ENCODE results near the gene TSR3. TPM values are rescaled to one million over a fixed set of nuclear protein-coding genes. Genes with fewer than 3 reads are reported as not detected.

The TSR3 gene
- total and polyA plus RNA-seq, 2 experiments from 2014 or later: 105 to 110 TPM

GRCh38 chr16:1320658-1321240, 30.9 kb downstream of the TSR3 start:
- no peaks in the 10 kb centered on the region for H3K9me3 ChIP-seq (ENCODE audit: low read depth)
- 81 to 82% methylated on average over 18 to 21 of the region's 22 CpGs for WGBS, 2 experiments (ENCODE audit: low coverage in 1 of 2, low lambda C conversion rate in 2 of 2, missing lambda C conversion rate in 2 of 2)
- H3K79me2 ChIP-seq (ENCODE audit: insufficient read depth): peaks cover 46% of the 10 kb centered on the region
- in situ Hi-C loops (cut with MboI): no loop called here
- H3K27me3 ChIP-seq (replicated peaks; ENCODE audit: insufficient read depth): no peaks in the 10 kb centered on the region
- no peak for DNase-seq
- no peak overlapping the region for H3K27ac ChIP-seq
- no peaks in the 10 kb centered on the region for H3F3A ChIP-seq (ENCODE audit: insufficient read depth)
- H3K9me2 ChIP-seq (ENCODE audit: insufficient read depth): no peaks in the 10 kb centered on the region
- no peak overlapping the region for H3K9ac ChIP-seq
- H3K4me2 ChIP-seq (ENCODE audit: unreplicated experiment): no peak overlapping the region
- TF ChIP-seq EZH2 (IDR thresholded peaks at IDR 0.05; ENCODE audit: insufficient read depth, poor library complexity, severe bottlenecking) (no peak), EZH2phosphoT487 (IDR thresholded peaks at IDR 0.05; ENCODE audit: insufficient read depth, low read depth) (no peak)
- no peaks in the 10 kb centered on the region for H4K20me1 ChIP-seq (ENCODE audit: insufficient read depth)
- H2AFZ ChIP-seq: no peak overlapping the region
- H3K4me3 ChIP-seq: no peak overlapping the region
- H3K4me1 ChIP-seq (ENCODE audit: insufficient read depth): no peaks in the 10 kb centered on the region
- peaks cover 23% of the 10 kb centered on the region for H3K36me3 ChIP-seq (ENCODE audit: low read depth)

- Histone ChIP-seq H3K4me1 (ENCODE audit: insufficient read depth) (no peaks in the 10 kb centered on the region), H3K27ac (no peak overlapping the region), H3K4me3 (no peak overlapping the region), H2AFZ (no peak overlapping the region), H3K79me2 (ENCODE audit: insufficient read depth) (peaks cover 53% of the 10 kb centered on the region), H3F3A (ENCODE audit: insufficient read depth) (no peaks in the 10 kb centered on the region), H4K20me1 (ENCODE audit: insufficient read depth) (no peaks in the 10 kb centered on the region), H3K36me3 (ENCODE audit: low read depth) (peaks cover 23% of the 10 kb centered on the region), H3K27me3 (replicated peaks; ENCODE audit: insufficient read depth) (no peaks in the 10 kb centered on the region), H3K9me2 (ENCODE audit: insufficient read depth) (no peaks in the 10 kb centered on the region), H3K4me2 (ENCODE audit: unreplicated experiment) (no peak overlapping the region), H3K9me3 (ENCODE audit: low read depth) (no peaks in the 10 kb centered on the region), H3K9ac (no peak overlapping the region)
- DNase-seq: no peak
- in situ Hi-C loops (cut with MboI): no loop called here
- TF ChIP-seq EZH2phosphoT487 (IDR thresholded peaks at IDR 0.05; ENCODE audit: insufficient read depth, low read depth) (no peak), EZH2 (IDR thresholded peaks at IDR 0.05; ENCODE audit: insufficient read depth, poor library complexity, severe bottlenecking) (no peak)
- 90% methylated on average over 12 of the region's 12 CpGs for WGBS, 2 experiments (ENCODE audit: low coverage in 1 of 2, low lambda C conversion rate in 2 of 2, missing lambda C conversion rate in 2 of 2)
Measured at GRCh38 chr16:1320097-1320496, 31.6 kb downstream of the TSR3 start.

DNA sequence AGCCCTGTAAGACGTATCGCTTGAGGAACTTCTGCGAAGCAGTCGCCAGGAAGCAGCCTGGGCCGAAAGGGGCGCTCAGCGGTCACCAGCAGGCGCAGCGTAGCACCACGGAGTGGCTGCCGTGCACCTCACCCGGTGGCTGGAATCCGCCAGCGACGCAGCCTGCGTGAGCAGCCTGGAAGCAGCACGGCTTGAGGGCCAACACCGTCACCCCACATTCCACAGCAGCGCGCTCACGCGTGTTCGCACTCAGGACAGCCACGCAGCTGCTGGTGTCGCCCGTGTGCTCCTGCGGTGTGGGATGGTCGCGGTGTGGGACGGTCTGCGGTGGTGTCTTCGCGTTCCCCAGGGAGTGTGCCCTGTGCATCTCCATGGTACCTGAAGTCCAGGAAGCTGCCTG, 32.6 kb downstream of the TSR3 start:
- Histone ChIP-seq H3K4me2 (ENCODE audit: unreplicated experiment) (no peak overlapping the region), H3F3A (ENCODE audit: insufficient read depth) (no peaks in the 10 kb centered on the region), H3K27me3 (replicated peaks; ENCODE audit: insufficient read depth) (no peaks in the 10 kb centered on the region), H3K9me3 (ENCODE audit: low read depth) (no peaks in the 10 kb centered on the region), H3K27ac (no peak overlapping the region), H3K9ac (no peak overlapping the region), H3K4me1 (ENCODE audit: insufficient read depth) (no peaks in the 10 kb centered on the region), H3K4me3 (no peak overlapping the region), H3K79me2 (ENCODE audit: insufficient read depth) (peaks cover 64% of the 10 kb centered on the region), H2AFZ (no peak overlapping the region), H4K20me1 (ENCODE audit: insufficient read depth) (no peaks in the 10 kb centered on the region), H3K36me3 (ENCODE audit: low read depth) (peaks cover 23% of the 10 kb centered on the region), H3K9me2 (ENCODE audit: insufficient read depth) (no peaks in the 10 kb centered on the region)
- 94 to 95% methylated on average over 33 of the region's 33 CpGs for WGBS, 2 experiments (ENCODE audit: low coverage in 1 of 2, low lambda C conversion rate in 2 of 2, missing lambda C conversion rate in 2 of 2)
- DNase-seq: no peak
- TF ChIP-seq EZH2phosphoT487 (IDR thresholded peaks at IDR 0.05; ENCODE audit: insufficient read depth, low read depth) (no peak), EZH2 (IDR thresholded peaks at IDR 0.05; ENCODE audit: insufficient read depth, poor library complexity, severe bottlenecking) (no peak)
- in situ Hi-C loops (cut with MboI): no loop called here

DNA sequence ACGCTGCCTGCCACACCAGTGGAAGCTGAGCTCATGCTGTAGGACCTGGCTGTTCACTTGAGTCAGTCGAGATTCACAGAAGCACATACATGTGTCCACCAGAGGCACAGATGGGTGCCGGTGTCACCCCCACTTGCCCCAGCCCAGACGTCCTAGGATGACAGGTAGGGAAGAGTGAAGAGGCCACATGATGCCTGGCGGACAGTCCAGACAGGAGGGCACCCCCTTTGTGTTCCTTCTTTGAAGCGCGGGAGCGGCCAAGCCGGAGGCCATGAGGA, 33.5 kb downstream of the TSR3 start:
- WGBS, 2 experiments (ENCODE audit: low coverage in 1 of 2, low lambda C conversion rate in 2 of 2, missing lambda C conversion rate in 2 of 2): 83 to 85% methylated on average over 9 of the region's 9 CpGs
- Histone ChIP-seq H3F3A (ENCODE audit: insufficient read depth) (no peaks in the 10 kb centered on the region), H3K79me2 (ENCODE audit: insufficient read depth) (peaks cover 72% of the 10 kb centered on the region), H3K9me3 (ENCODE audit: low read depth) (no peaks in the 10 kb centered on the region), H3K36me3 (ENCODE audit: low read depth) (peaks cover 23% of the 10 kb centered on the region), H3K9me2 (ENCODE audit: insufficient read depth) (no peaks in the 10 kb centered on the region), H3K4me3 (no peak overlapping the region), H3K27ac (no peak overlapping the region), H4K20me1 (ENCODE audit: insufficient read depth) (no peaks in the 10 kb centered on the region), H3K4me2 (ENCODE audit: unreplicated experiment) (no peak overlapping the region), H2AFZ (no peak overlapping the region), H3K4me1 (ENCODE audit: insufficient read depth) (no peaks in the 10 kb centered on the region), H3K27me3 (replicated peaks; ENCODE audit: insufficient read depth) (no peaks in the 10 kb centered on the region), H3K9ac (no peak overlapping the region)
- in situ Hi-C loops (cut with MboI): no loop called here
- TF ChIP-seq EZH2 (IDR thresholded peaks at IDR 0.05; ENCODE audit: insufficient read depth, poor library complexity, severe bottlenecking) (no peak), EZH2phosphoT487 (IDR thresholded peaks at IDR 0.05; ENCODE audit: insufficient read depth, low read depth) (no peak)
- DNase-seq: no peak

All from GM23248 (cell line).